H7 (cell line): Measurements from ENCODE around the gene KCNJ5. TPM values are rescaled to one million over a fixed set of nuclear protein-coding genes. Genes with fewer than 3 reads are reported as not detected.

Experiments
- DNase-seq: peaks from one replicate; pipeline ENCODE4 v3.0.0; 2012
- H3K27me3 ChIP-seq: 2 replicates; pipeline ENCODE4 v1.6.0; 2011; ENCODE audit warnings: mild to moderate bottlenecking, low read length; ENCODE audit not compliant: control insufficient read depth, insufficient read depth
- H3K36me3 ChIP-seq: replicated peaks from 2 replicates; pipeline ENCODE4 v1.5.1; 2011; ENCODE audit warnings: low read length; ENCODE audit not compliant: control insufficient read depth, insufficient read depth
- H3K4me3 ChIP-seq: 2 replicates; pipeline ENCODE4 v1.5.1; 2011; ENCODE audit warnings: low read depth, mild to moderate bottlenecking, control low read depth, low read length, moderate library complexity; ENCODE audit not compliant: insufficient read depth
- total RNA-seq: library from RNA; depleted of rRNA; stranded (reverse); fragments of >200 nt; shearing (Covaris generic); gene quantifications from 2 replicates; pipeline ENCODE4 v1.2.3, GENCODE V29; 2014; rRNA removed

KCNJ5 gene
- total RNA-seq, result 0.04 and 0.35 TPM in 2 replicates

GRCh38 chr11:128890543-128891368, at the start of gene KCNJ5:
KCNJ5 (plus strand) TSS chr11:128891356; CDS start chr11:128911274, 19,918 bp downstream.
- DNase-seq, result peak; percentile 88
- Histone ChIP-seq H3K36me3 (no peaks in the 10 kb centered on the region), H3K4me3 (peak within 1 kb of the TSS; percentile 45), H3K27me3 (peaks cover 89% of the 10 kb centered on the region)

DNA sequence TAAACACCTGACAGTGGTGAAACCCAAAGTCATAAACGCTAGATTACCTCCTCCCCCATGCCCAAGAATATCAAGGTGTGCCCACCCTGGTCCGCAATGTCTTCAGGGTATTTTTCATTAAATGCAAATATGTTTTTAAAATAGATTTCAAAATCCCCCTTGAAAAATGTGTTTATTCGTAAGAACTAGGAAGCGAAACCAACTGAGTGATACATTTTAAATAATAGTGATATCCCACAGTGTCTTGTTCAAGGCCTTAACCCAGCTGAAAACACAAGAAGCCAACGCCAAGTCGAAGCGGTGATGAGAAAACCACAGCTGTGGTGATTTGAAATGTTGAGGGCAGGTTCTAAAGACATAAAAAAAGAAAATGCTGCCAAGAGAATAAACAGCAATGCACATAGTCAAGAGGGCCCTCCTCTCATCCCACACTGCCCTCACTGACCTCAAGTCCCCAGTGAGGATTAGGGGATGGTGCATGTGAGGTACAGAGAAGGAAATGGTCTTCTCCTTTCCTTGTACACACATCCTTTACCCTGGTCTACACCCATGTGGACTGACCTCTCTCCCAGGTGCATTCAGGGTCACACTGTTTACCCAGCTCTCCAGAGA, 49.6 kb upstream of the KCNJ5 start:
- no peak for DNase-seq
- no peaks in the 10 kb centered on the region for H3K36me3 ChIP-seq
- H3K4me3 ChIP-seq, result no peak overlapping the region
- peaks cover 2% of the 10 kb centered on the region for H3K27me3 ChIP-seq

GRCh38 chr11:128843198-128843785, 47.9 kb upstream of the KCNJ5 start:
- H3K27me3 ChIP-seq, result peaks cover under 1% of the 10 kb centered on the region
- DNase-seq, result no peak
- no peak overlapping the region for H3K4me3 ChIP-seq
- H3K36me3 ChIP-seq, result no peaks in the 10 kb centered on the region

- DNase-seq, result no peak
- no peak overlapping the region for H3K4me3 ChIP-seq
- H3K36me3 ChIP-seq, result no peaks in the 10 kb centered on the region
- H3K27me3 ChIP-seq, result no peaks in the 10 kb centered on the region; the same call in 1 of the 2 replicates
These were observed 45.8 kb upstream of the KCNJ5 start for GRCh38 chr11:128845334-128845780.

DNA sequence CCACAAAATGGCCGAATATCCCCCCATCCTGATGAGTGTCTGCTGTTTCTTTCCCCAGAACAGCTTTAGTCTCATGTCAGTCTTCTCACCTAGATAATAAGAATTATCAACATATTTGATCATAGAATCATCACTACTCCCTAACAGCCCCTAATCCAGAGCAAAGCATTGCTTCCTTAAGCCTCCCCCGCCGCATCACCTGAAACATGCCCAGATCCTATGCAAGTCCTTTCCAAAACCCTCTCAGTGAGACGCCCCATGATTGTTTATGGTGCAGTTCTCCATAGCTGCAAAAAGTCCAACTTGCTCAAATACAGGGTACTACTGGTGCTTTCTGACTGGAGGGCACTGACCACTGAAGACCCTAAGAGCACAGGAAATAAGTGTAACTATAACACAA, 44.2 kb upstream of the KCNJ5 start:
- DNase-seq, result no peak
- Histone ChIP-seq H3K27me3 (no peaks in the 10 kb centered on the region; the same call in 1 of the 2 replicates), H3K36me3 (no peaks in the 10 kb centered on the region), H3K4me3 (no peak overlapping the region)

- Histone ChIP-seq H3K36me3 (no peaks in the 10 kb centered on the region), H3K4me3 (no peak overlapping the region), H3K27me3 (no peaks in the 10 kb centered on the region)
- peak; percentile 79 for DNase-seq
These were observed 42.2 kb upstream of the KCNJ5 start for GRCh38 chr11:128848815-128849455.

GRCh38 chr11:128852327-128853023, 38.7 kb upstream of the KCNJ5 start:
- no peaks in the 10 kb centered on the region for H3K36me3 ChIP-seq
- no peaks in the 10 kb centered on the region; the same call in 1 of the 2 replicates for H3K27me3 ChIP-seq
- H3K4me3 ChIP-seq, result no peak overlapping the region
- DNase-seq, result no peak

DNA sequence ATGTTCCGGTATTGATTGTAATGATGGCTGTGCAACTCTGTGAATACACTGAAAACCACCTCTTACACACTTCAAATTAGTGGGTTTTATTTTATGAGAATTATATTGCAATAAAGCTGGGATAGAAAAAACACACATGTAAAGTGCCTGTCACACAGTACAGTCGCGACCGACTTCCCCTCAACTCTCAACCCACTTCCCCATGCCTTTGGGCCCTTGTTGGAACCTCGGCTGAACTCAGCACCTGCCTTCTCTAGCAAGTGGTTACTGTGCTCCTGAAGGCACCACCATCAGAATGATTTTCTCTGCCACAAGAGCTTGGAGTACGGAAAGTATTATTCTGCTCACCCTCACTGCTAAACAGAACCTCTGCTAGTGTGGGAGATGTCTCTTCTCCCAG, 37.6 kb upstream of the KCNJ5 start:
- no peak for DNase-seq
- Histone ChIP-seq H3K36me3 (no peaks in the 10 kb centered on the region), H3K27me3 (no peaks in the 10 kb centered on the region; the same call in 1 of the 2 replicates), H3K4me3 (no peak overlapping the region)

GRCh38 chr11:128854841-128855240, 36.3 kb upstream of the KCNJ5 start:
- no peak for DNase-seq
- no peaks in the 10 kb centered on the region for H3K36me3 ChIP-seq
- peaks cover 4% of the 10 kb centered on the region; the same call in 1 of the 2 replicates for H3K27me3 ChIP-seq
- H3K4me3 ChIP-seq, result no peak overlapping the region

GRCh38 chr11:128856241-128856640, 34.9 kb upstream of the KCNJ5 start:
- peaks cover 4% of the 10 kb centered on the region; the same call in 1 of the 2 replicates for H3K27me3 ChIP-seq
- no peaks in the 10 kb centered on the region for H3K36me3 ChIP-seq
- DNase-seq, result no peak
- H3K4me3 ChIP-seq, result no peak overlapping the region

- no peak overlapping the region for H3K4me3 ChIP-seq
- no peak for DNase-seq
- peaks cover 4% of the 10 kb centered on the region; the same call in 1 of the 2 replicates for H3K27me3 ChIP-seq
- H3K36me3 ChIP-seq, result no peaks in the 10 kb centered on the region
These were observed 33.8 kb upstream of the KCNJ5 start for GRCh38 chr11:128857341-128857740.

GRCh38 chr11:128859563-128860441, 31.4 kb upstream of the KCNJ5 start:
- Histone ChIP-seq H3K27me3 (peaks cover 6% of the 10 kb centered on the region; the same call in 1 of the 2 replicates), H3K4me3 (no peak overlapping the region), H3K36me3 (no peaks in the 10 kb centered on the region)
- peak; percentile 90 for DNase-seq
